Embryonic facial prominence (tissue), 1 donor: ENCODE results near the gene RIC8A.
A peak's percentile ranks its signal among the peaks of the same experiment; 100 is the strongest.
"Not testable (repeated sequence)": the region's sequence is repeated elsewhere in the genome, so short reads cannot be mapped to it uniquely, and the experiment has no call there.

ENCODE experiments used
- DNase-seq: peaks from one replicate; pipeline ENCODE4 v3.0.0-alpha.2; 2016; ENCODE audit errors: extremely low spot score

Gene RIC8A

DNA sequence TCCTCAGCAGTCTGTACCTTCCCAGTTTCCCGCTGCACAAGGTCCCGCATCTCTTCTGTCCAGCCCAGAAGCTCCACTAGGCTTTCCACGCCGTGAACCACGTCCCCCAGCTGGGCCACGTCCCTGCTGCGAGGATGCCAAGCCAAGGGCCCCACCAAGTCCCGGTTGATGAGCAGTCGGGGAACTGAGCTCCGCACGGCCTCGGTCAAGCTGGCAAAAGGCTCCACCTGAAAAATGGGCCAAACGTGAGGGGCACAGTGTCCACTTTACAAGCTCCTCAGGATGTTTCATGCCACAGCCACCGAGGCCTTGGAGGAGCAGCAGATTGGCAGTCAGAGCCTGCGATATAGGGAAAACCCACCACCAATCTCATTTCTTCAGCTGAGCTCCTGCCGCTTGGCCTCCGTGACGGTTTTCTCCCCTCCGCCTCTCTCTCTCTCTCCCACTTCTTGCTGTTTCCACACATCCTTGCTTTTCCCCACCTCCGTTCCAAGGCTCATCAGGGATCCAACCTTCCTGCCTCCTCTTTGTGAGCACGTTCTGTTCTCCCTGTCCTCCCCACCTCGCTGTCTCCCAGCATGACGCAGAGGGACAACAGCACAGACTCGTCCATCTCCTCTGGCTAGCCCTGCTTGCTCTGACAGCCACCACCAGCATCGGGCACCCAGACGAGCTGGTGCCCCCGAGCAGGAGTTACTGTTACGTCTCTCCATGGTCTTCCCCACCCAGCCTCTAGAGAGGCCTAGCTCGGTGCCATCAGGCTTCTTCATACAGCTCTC is 11.5 kb downstream of the RIC8A start:
- no peak for DNase-seq

DNA sequence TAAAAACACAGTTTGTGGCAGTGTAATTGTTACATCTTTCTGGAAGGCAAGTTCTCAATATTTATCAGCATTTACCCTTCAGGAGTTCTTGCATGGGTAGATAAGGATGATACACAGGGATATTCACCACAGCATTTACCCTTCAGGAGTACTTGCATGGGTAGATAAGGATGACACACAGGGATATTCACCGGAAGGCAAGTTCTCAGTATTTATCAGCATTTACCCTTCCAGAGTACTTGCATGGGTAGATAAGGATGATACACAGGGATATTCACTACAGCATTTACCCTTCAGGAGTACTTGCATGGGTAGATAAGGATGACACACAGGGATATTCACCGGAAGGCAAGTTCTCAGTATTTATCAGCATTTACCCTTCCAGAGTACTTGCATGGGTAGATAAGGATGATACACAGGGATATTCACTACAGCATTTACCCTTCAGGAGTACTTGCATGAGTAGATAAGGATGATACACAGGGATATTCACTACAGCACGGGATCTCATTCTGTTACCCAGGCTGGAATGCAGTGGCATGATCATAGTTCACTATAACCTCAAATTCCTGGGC is 13.2 kb downstream of the RIC8A start:
- DNase-seq, result not testable (repeated sequence)

DNA sequence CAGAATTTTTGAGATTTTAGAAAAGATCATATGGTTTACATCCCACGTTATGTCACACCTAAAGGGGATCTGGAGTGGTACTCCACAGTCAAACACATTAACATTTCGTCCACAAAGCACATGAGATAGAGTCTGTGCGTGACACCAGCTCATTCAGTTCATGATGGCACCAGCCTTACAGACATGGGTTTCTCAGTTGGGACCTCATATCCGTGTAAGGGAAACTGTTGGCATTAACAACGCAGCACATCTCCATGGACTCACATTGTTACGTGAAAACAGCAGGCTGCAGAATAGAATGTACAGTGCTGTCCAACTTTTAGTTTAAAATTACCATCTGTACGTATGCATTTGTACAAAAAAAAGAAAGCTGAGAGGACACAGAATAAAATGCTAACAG is 14.0 kb downstream of the RIC8A start:
- DNase-seq, result no peak

DNA sequence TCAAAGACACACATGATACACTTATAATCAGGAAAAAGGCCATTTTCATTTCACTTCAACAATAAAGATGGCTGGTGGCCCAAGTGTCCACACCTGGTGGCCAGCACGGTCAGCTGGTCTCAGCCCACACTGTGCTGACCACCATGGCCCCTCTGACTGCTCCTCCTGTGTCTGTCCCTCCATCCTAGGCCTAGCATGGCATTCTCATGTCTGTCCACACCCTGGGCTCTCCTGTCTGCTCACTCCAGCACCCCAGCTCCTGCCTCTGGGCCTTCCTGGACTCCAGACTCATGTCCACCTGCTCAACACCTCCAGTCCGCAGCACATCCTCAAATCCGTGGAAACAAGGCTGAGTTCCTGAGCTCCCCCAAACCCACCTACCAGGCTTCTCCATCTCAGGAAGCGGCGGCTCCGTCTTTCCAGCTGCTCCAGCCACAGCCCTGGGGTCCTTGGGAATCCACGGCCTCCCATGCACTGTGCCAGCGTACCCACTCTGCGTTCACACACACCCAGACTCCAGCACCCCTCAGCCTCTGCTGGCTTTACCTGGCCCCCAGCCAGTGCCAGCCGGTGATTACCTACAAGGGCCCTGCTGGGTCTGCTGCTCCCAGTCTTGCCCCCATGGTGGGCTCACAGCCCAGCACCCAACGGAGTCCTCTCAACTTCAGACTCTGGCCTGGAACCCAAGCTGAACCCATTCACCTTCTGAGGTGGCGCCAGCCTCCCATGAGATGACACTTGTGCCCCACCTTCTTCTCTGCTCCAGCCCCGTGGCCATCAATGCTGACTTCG is 14.7 kb downstream of the RIC8A start:
- no peak for DNase-seq

DNA sequence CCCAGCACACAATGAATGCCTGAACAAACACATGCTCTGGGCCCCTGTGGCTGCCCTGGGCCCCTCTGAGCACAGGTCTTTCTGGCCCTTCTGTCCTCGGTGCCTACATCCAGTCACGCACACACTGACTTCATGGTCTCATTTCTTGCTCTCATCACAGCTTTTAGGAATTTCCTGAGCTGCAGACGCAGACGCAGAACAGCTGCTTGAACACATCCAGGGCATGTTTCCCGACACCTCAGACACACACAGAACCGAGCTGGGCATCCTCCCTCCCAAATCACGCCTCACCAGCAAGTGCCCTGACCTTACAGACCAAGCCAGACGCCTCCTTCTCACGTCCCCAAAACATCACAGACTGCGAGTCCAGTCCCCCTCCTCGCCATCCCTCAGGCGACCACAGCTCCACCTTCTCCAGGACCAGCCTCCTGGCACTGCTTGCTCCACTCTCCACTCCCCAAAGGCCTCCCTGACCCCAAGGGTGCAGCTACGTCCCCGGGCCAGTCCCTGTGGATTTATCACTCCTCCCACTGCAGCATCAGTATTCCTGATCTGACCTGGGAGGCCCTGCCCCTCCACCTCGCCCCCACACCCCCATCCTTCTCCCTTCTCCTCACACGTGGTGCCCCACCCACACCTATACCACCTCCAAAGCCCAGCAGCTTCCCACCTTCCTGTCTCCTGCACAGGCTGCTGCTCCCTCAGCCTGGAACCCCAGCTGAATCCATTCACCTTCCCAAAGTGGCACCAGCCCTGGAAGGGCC is 15.7 kb downstream of the RIC8A start:
- DNase-seq, result no peak

DNA sequence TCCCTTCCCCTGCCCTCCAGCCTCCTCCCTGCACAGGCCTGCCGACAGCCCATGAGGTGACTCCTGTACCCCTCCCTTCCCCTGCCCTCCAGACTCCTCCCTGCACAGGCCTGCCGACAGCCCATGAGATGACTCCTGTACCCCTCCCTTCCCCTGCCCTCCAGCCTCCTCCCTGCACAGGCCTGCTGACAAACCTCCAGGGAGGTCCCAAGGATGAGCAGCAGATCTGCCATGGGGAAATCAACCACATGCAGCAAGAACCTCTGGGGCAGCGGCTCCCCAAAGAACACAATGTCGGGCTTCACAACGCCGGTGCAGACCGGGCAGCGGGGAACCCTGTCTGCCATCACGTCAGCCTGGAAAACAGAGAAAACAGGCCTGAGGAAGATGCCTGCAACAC is 16.4 kb downstream of the RIC8A start:
- DNase-seq, result no peak

DNA sequence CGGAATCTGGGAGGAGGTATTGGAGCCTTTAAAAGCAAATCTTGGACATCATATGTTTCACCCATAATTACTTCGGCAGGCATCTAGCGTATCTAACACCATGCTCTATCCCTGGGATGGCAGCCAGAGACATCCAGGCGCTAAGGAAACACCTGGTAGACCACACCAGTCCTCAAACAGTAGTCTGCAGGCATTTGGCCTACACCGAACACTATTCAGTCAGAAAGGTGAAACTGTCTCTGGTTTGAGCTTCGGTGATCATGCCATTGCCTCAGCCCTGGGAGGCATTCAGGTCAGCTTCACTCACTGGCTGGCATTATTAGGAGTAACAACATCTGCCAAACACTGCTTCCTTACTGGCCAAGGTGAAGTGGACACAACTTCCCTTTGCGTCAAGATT is 16.9 kb downstream of the RIC8A start:
- no peak for DNase-seq

DNA sequence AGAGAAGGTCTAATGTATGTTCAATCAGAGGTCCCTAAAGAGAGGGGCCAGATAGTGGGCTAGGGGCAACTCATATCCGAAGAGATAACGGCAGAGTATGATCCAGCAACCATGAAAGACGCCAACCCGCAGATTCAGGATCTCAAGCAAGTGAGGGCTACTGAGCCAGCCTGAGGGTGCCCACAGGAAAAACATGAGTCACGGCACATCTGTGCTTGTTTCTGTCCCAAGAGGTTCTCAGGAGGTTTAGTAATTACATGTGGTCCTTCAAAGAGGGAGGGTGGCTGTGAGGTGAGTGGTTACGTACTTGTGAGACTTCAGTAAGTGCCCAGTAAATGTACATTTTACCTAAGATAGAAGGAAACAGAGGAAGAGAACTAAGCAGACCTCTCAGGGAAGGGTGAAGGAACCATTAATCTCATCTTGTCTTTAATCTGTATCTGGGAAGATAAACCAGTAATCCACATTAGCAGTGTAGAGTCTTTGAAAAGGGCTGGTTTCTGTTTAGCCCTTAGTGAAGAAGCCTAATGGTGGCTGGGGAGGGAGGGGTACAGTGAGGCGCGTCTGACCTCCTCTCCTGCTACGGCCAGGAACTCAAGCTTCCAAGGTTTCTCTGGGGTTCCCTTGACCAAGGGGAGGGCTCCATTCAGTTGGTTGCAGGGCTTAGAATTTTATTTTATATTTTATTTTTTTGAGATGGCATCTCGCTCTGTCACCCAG is 18.4 kb downstream of the RIC8A start:
- no peak for DNase-seq

DNA sequence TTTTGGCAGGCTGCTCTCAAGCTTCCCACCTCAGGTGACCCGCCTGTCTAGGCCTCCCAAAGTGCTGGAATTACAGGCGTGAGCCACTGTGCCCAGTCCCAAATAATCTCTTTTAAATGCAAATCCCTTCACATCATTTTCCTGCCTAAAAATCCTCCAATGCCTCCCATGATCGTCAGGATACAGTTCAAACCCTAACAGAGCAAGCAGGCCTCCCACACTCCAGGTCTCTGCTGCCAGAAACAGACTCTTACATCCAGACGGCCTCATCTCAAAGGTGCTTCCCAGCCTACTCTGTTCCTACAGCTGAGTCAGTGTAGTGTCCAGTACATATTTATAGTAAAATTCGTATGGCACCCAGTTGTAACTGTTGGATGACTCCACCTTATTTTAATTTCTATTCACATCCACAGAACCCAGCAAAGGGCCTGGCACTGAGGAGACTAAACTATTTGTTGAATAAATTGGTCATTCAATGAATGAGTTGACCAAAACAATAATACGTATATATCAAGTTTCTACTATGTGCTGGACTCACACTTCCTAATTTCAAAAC is 20.4 kb downstream of the RIC8A start:
- DNase-seq, result no peak

DNA sequence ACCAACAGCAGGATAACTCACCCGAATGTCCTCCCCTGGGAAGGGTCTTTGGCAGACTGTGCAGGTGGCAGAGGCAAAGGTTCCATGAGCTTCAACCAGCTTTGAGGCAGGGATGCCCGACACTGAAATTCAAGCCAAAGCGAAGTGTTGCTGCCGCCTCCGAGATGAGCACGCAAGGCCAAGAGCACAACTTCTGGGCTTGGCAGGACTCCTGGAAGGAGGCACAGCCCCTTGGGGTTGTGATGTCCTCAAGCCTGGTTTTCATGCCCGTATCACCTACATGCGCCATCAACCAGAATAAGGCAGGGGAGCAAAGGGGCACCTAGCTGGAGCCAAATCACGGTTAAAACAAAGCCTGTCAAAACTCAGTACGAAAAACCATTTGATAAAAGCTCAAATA is 22.9 kb downstream of the RIC8A start:
- DNase-seq, result no peak

DNA sequence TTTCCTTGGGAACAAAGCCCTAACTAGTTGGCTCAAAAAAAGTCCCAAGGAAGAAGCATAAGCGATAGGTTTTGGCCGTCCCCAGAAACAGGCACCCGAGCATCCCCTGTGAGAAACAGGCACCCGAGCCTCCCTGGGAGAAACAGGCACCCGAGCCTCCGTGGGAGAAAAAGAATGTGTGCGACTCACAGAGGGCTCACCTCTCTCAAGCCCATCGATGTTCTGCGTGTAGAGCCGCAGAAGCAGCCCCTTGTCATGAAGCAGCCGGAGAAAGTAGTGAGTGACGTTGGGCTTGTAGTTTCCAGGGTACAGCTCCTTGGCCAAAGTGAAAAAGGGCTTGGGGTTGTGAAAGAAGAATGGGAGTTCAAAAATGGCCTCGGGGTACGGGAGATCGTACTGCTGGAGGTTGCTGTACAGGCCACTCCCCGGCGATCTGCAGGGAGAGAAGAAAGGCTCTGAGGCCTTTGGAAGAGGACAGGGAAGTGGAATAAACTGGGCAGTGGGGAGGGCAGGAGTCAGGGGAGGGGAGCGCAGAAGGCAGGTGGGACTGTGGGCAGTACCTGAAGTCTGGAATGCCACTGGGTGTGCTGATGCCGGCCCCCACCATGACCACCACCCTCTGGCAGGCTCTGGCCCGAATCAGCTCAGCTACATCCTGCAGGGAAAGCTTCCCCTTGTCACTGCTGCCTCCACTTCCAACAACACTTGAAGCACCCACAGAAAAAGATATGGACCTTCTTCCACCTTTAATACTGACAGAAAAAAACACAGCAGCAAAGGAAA is 25.5 kb downstream of the RIC8A start:
- no peak for DNase-seq

DNA sequence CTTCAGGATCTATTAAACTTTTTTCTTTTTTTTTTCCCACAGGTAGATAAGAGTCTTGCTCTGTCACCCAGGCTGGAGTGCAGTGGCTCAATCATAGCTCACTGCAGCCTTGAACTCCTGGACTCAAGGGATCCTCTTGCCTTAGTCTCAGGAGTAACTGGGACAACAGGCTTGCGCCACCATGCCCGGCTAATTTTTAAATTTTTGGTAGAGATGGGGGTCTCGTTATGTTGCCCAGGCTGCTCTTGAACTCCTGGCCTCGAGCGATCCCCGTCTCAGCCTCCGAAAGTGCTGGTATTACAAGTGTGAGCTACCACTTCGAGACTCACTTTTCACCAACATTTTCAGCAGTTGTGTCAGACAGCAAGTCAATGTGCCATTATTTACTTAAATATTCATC is 27.7 kb downstream of the RIC8A start:
- DNase-seq, result no peak

DNA sequence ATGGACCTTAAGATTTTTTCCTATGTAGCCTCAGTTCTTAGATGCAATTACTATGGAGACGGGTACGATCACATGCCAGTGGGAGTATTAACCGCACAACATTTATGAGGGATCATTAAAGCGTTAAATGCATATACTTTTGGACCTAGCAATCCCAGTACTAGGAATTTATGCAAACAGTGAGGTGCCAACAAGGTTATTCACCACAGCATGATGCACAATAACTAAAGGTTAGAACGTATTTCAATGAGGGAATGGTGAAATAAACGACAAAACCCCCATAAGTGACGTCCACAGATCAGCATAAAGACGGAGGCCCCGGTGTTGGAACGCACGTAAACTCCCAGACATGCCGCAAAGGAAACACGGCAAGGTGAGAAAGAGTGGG is 28.1 kb downstream of the RIC8A start:
- peak; percentile 13 for DNase-seq

DNA sequence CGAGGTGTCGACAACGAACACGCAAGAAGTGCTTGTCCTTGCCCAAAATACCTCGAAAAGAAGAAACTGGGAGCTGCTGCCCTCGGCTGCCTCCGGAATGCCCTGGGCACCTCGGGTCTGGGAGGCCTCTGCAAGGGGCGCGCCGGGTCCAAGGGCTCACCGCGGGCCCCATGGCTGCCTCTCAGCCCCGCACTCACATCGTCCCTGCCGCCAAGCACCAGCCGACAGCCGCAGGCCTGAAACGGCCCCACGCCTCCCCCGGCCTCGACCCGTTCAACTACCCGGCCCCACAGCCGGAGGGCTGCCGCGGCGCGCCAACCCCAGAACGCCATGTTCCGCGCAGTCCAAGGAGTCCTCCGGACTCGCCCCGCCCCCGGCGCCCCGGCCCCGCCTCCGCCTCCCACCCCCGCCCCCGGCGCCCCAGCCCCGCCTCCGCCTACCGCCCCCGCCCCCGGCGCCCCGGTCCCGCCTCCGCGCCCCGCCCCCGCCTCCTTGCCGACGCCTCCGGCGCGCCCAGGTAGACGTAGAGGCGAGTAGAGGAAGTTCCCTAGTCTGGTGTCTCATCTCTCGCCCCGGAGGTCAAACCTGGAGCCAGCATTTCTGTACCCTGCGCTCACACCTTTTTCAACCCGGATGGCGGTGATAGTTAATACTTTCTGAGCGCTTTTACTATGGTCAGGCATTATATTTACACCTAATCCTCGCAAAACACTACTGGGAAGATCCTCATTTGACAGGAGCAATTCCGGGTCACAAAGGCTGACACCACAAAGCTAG is 28.7 kb downstream of the RIC8A start, which contains the start of gene SIRT3:
Gene SIRT3 (minus strand): TSS at position 346 of the 777 bp plus-strand sequence. CDS start 14 bp downstream, at position 332.
- peak; percentile 65 for DNase-seq

DNA sequence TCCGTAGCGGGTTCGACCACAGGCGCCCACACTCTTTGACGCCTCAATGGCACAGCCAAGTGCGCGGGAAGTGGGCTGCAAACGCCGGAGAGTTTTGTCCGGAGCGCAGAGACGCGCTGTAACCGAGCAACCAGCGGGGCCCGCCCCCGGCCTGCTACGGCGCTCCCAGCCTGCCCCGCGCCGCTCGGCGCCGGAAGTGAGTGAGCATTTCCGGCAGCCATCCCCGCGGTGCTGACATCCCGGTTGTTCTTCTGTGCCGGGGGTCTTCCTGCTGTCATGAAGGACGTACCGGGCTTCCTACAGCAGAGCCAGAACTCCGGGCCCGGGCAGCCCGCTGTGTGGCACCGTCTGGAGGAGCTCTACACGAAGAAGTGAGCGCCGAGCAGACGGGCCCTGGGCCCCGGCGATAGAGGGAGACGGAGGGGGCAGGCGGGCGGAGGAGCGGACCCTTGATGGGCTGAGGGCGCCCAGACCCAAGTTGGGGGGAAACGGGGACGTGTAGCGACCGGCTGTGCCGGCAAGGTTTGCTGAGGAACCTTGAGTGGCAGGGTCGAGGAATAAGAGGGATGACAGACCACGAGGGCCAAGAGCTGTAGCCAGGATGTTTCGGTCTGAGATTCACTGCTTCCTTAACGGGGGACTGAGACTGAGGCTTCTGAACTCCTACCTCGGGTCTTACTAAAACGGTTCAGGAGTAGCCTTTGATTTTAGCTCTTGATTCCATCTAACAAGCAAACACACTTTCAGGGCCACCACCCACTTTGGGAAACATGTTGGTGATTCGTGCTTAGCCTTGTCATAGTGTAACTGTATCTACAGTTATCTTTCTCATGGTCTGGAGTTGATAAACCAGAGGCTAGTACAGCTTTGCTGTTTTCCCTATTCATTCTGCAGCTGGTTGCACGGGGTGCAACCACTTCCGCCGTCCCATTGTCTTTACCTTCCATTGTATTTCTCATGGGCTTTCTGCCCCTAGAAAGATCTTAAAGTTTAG is 29.6 kb downstream of the RIC8A start, which contains the start of gene PSMD13:
Gene PSMD13 (plus strand): TSS at position 203 of the 994 bp plus-strand sequence. CDS start 74 bp downstream, at position 277.
- peak; percentile 56 for DNase-seq

DNA sequence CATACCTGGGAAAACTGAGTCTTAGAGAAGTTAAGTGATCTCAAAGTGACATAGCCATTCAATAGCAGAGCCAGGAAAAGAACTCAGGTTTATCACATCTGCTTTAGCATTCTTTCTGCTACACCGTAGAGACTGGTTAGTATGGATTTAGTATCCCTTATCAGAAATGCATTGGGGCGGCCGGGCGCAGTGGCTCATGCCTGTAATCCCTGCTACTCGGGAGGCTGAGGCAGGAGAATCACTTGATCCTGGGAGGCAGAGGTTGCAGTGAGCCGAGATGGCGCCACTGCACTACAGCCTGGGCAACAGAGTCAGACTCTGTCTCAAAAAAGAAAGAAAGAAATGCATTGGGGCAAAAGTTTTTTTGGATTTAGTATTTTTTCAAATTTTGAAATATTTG is 30.8 kb downstream of the RIC8A start:
- not testable (repeated sequence) for DNase-seq

DNA sequence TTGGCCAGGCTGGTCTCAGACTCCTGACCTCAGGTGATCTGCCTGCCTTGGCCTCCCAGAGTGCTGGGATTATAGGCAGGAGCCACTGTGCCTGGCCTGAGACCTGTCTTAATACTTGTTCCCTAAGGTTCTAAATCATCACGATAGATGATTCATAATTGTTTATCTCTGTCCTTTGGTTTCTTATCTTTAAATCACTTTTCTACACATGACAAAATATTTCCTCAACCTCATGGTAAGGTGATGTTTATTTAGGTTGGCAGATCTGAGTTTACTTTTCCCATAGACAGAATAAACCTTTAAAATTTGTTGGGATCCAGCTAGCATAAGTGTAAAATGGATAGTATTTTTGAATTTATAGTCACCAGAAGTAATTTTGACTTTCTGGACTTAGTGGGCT is 32.8 kb downstream of the RIC8A start:
- no peak for DNase-seq

DNA sequence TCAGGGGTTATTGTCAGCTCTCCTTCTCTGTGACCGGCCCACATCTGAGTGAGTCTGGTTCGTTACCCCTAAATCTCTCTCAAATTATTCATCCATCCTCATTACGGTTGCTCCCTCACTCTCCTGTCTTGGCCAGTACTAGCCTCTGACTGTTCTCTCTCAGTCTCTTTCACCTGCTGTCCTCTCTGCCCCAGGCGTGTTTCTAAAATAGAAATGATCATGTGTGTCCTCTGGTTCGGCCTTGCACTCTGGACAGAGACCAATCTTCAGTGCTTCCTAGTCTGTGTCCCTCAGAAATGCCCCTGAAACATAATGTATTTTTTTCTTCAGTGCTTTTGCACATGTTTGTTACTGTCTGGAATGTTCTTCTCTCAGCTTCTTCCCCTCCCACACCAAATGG is 34.1 kb downstream of the RIC8A start:
- DNase-seq, result no peak
